Neuronal stem cell (in vitro differentiated cells): ENCODE data around the gene CHST3.

Experiments
- DNase-seq: peaks from one replicate; pipeline ENCODE4 v3.0.0-alpha.2; 2013; ENCODE audit warnings: low spot score
- H2AFZ ChIP-seq: one replicate; pipeline ENCODE4 v1.6.1; 2013; ENCODE audit warnings: mild to moderate bottlenecking, low read length, inconsistent platforms
- H2AK5ac ChIP-seq: 2 replicates; pipeline ENCODE4 v1.6.1; 2013; ENCODE audit warnings: low read depth, mild to moderate bottlenecking, inconsistent platforms, low read length, moderate library complexity, mixed read lengths
- H2BK120ac ChIP-seq: 2 replicates; pipeline ENCODE4 v1.6.1; 2013; ENCODE audit warnings: low read depth, mild to moderate bottlenecking, inconsistent platforms, low read length, moderate library complexity, mixed read lengths
- H2BK12ac ChIP-seq: one replicate; pipeline ENCODE4 v1.6.1; 2013; ENCODE audit warnings: low read length, inconsistent platforms
- H2BK15ac ChIP-seq: 2 replicates; pipeline ENCODE4 v1.6.1; 2013; ENCODE audit warnings: mild to moderate bottlenecking, low read length, inconsistent platforms, mixed read lengths
- H2BK5ac ChIP-seq: one replicate; pipeline ENCODE4 v1.6.1; 2013; ENCODE audit warnings: inconsistent platforms, mild to moderate bottlenecking, low read length, moderate library complexity
- H3K14ac ChIP-seq: one replicate; pipeline ENCODE4 v1.6.1; 2013; ENCODE audit warnings: low read length, inconsistent platforms
- H3K18ac ChIP-seq: 2 replicates; pipeline ENCODE4 v1.6.1; 2013; ENCODE audit warnings: low read length, inconsistent platforms
- H3K23ac ChIP-seq: 2 replicates; pipeline ENCODE4 v1.6.1; 2013; ENCODE audit warnings: low read depth, mild to moderate bottlenecking, mixed read lengths, low read length, inconsistent platforms; ENCODE audit not compliant: poor library complexity
- H3K27ac ChIP-seq: replicated peaks from 3 replicates; pipeline ENCODE4 v1.5.1; 2013; ENCODE audit warnings: low read length, inconsistent platforms
- H3K27me3 ChIP-seq, 3 experiments: 2 replicates each; pipeline ENCODE4 v1.6.1; 2013; ENCODE audit warnings: low read length in 3 of 3, mild to moderate bottlenecking in 2 of 3, inconsistent platforms in 1 of 3, low read depth in 1 of 3, mixed read lengths in 1 of 3, moderate library complexity in 1 of 3; ENCODE audit not compliant: control insufficient read depth in 3 of 3, insufficient read depth in 3 of 3
- H3K36me3 ChIP-seq, 2 donors: replicated peaks in 1 of 2; 2 replicates each; pipeline ENCODE4 v1.6.1; 2013; ENCODE audit warnings: low read length in 2 of 2; ENCODE audit not compliant: control insufficient read depth in 2 of 2, insufficient read depth in 2 of 2
- H3K4ac ChIP-seq: 2 replicates; pipeline ENCODE4 v1.6.1; 2013; ENCODE audit warnings: inconsistent platforms, mild to moderate bottlenecking, low read length, moderate library complexity
- H3K4me1 ChIP-seq, 2 donors: 1 replicate in 1 of 2; 2 replicates in 1 of 2; pipeline ENCODE4 v1.6.1; 2013; ENCODE audit warnings: low read length in 2 of 2, low read depth in 1 of 2; ENCODE audit not compliant: control insufficient read depth in 2 of 2, insufficient read depth in 1 of 2
- H3K4me2 ChIP-seq: one replicate; pipeline ENCODE4 v1.6.1; 2013; ENCODE audit warnings: mild to moderate bottlenecking, low read length, inconsistent platforms; ENCODE audit not compliant: insufficient read depth, poor library complexity, severe bottlenecking
- H3K4me3 ChIP-seq, 2 donors: 2 replicates each; pipeline ENCODE4 v1.5.1; 2013; ENCODE audit warnings: low read length in 2 of 2, mild to moderate bottlenecking in 2 of 2, inconsistent platforms in 1 of 2, moderate library complexity in 1 of 2
- H3K79me1 ChIP-seq: one replicate; pipeline ENCODE4 v1.6.1; 2013; ENCODE audit warnings: low read depth, mild to moderate bottlenecking, inconsistent platforms, low read length, moderate library complexity
- H3K9ac ChIP-seq: one replicate; pipeline ENCODE4 v1.6.1; 2013; ENCODE audit warnings: mild to moderate bottlenecking, low read depth, low read length, inconsistent platforms; ENCODE audit not compliant: poor library complexity
- H3K9me3 ChIP-seq, 2 donors: replicated peaks in 1 of 2; 2 replicates each; pipeline versions ENCODE3 to v1.6.1; 2013; ENCODE audit warnings: low read length in 2 of 2, mild to moderate bottlenecking in 2 of 2, inconsistent platforms in 1 of 2, low read depth in 1 of 2, mixed read lengths in 1 of 2, moderate library complexity in 1 of 2; ENCODE audit not compliant: control insufficient read depth in 2 of 2, insufficient read depth in 1 of 2
- H4K8ac ChIP-seq: one replicate; pipeline ENCODE4 v1.6.1; 2013; ENCODE audit warnings: low read depth, mild to moderate bottlenecking, inconsistent platforms, low read length, moderate library complexity
- H4K91ac ChIP-seq: one replicate; pipeline ENCODE4 v1.6.1; 2013; ENCODE audit warnings: low read length, low read depth, mild to moderate bottlenecking, inconsistent platforms; ENCODE audit not compliant: poor library complexity
- WGBS, 2 donors: extraction: QIAGEN DNeasy Blood & Tissue Kit; methylation state at CpG; one replicate each; pipeline ENCODE4 v1.1.7; 2013; ENCODE audit warnings: missing lambda C conversion rate in 2 of 2, mixed read lengths in 1 of 2; ENCODE audit not compliant: insufficient read length in 2 of 2, insufficient replicate concordance in 1 of 2; ENCODE audit errors: extremely low coverage in 2 of 2; 5-methylcytosine and 5-hydroxymethylcytosine counted together

CHST3 gene

DNA sequence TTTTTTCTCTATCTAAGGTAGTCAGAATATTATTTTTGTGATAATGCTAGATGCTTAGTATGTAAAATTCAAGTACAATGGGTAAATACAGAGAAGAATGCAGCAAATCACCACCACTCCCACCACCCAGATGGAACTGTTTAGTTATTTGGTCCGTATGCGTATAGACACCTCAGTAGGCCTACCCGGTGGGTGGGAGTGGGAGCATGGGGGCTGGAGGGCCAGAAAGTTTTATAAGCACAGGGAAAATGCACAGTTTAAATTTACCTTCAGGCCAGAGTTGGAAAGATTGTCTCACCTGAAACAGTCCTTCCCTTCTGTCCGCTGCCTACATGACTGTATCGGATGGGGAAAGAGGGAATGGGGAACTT, 15.5 kb downstream of the CHST3 start:
- no peak overlapping the region for H2AFZ ChIP-seq
- no peak overlapping the region for H3K9ac ChIP-seq
- no peak overlapping the region for H2BK120ac ChIP-seq
- H2BK5ac ChIP-seq: no peak overlapping the region
- peaks cover 39 to 42% of the 10 kb centered on the region in 2 donors for H3K4me1 ChIP-seq
- no peak overlapping the region for H3K14ac ChIP-seq
- H3K27me3 ChIP-seq: no peaks in the 10 kb centered on the region
- no peak overlapping the region for H3K27ac ChIP-seq
- H3K79me1 ChIP-seq: no peaks in the 10 kb centered on the region
- H3K4ac ChIP-seq: no peak overlapping the region
- no peak overlapping the region for H3K18ac ChIP-seq
- H4K91ac ChIP-seq: no peak overlapping the region
- no peak overlapping the region for H4K8ac ChIP-seq
- H3K4me2 ChIP-seq: no peak overlapping the region
- H2BK15ac ChIP-seq: no peak overlapping the region
- H2BK12ac ChIP-seq: no peak overlapping the region
- H3K23ac ChIP-seq: no peak overlapping the region
- DNase-seq: no peak
- H3K4me3 ChIP-seq: no peak overlapping the region
- H3K36me3 ChIP-seq: peaks cover 0 to 6% of the 10 kb centered on the region in 2 donors
- no peak overlapping the region for H2AK5ac ChIP-seq
- no CpG with 5 or more reads among the region's 5 CpGs for WGBS, 2 donors
- no peaks in the 10 kb centered on the region for H3K9me3 ChIP-seq

DNA sequence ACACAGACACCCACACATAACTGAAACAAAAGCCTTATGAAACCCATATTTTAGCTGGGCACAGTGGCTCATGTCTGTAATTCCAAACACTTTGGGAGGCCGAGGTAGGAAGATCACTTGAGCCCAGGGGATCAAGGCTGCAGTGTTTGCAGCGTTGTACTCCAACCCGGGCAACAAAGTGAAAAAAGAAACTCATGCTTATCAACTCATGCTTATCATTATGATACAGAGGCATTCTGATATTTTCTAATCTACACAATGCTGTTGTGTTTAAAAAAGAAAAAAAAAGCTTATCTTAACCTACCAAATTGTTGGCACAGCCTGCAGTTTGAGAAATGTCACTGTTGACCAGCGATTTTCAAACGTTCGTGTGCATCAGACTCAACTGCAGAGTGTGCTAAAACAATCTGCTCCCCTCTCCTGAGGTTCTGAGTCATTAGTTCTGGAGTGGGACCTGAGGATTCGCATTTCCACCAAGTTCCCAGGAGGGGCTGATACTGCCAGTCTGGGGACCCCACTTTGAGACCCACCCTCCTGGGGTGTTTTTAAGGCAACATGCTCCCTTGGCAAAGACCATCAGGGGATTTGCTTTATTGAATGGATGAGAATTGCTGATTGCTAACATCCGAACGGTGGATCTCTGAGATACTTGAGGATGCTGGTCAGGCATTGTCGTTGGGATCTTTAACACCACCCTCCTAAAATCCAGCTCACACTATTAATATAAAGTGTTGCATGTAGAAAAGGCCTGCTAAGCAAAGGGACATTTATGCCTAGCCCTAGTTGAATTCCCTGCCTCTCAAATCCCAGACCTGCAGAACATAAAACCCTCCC, 16.2 kb downstream of the CHST3 start:
- Histone ChIP-seq H3K14ac (no peak overlapping the region), H3K79me1 (no peaks in the 10 kb centered on the region), H2BK5ac (no peak overlapping the region), H3K23ac (no peak overlapping the region), H3K4me2 (no peak overlapping the region), H3K9ac (no peak overlapping the region), H3K4me3 (peak overlapping the region in 1 of 2 donors; percentile 19), H4K91ac (no peak overlapping the region), H3K9me3 (no peaks in the 10 kb centered on the region), H2BK12ac (no peak overlapping the region), H3K4me1 (peaks cover 39 to 42% of the 10 kb centered on the region in 2 donors), H3K36me3 (peaks cover 0 to 6% of the 10 kb centered on the region in 2 donors), H2BK120ac (no peak overlapping the region), H3K27ac (peak overlapping the region; percentile 78), H4K8ac (no peak overlapping the region), H3K27me3 (no peaks in the 10 kb centered on the region), H2AK5ac (no peak overlapping the region), H2BK15ac (no peak overlapping the region), H3K18ac (no peak overlapping the region), H2AFZ (peak overlapping the region; percentile 77), H3K4ac (no peak overlapping the region)
- no peak for DNase-seq
- no CpG with 5 or more reads among the region's 10 CpGs for WGBS, 2 donors

- H3K4me2 ChIP-seq: no peak overlapping the region
- H3K4ac ChIP-seq: no peak overlapping the region
- H3K9ac ChIP-seq: no peak overlapping the region
- H2AK5ac ChIP-seq: no peak overlapping the region
- no peak overlapping the region for H3K14ac ChIP-seq
- H2BK5ac ChIP-seq: no peak overlapping the region
- H3K27me3 ChIP-seq: no peaks in the 10 kb centered on the region
- peak overlapping the region in 1 of 2 donors; percentile 19 for H3K4me3 ChIP-seq
- H3K36me3 ChIP-seq: peaks cover 0 to 6% of the 10 kb centered on the region in 2 donors
- no peak overlapping the region for H3K18ac ChIP-seq
- peak overlapping the region; percentile 77 for H2AFZ ChIP-seq
- H3K23ac ChIP-seq: no peak overlapping the region
- H2BK120ac ChIP-seq: no peak overlapping the region
- no peak overlapping the region for H4K91ac ChIP-seq
- H4K8ac ChIP-seq: no peak overlapping the region
- no peak for DNase-seq
- no CpG with 5 or more reads among the region's 14 CpGs for WGBS, 2 donors
- H2BK15ac ChIP-seq: no peak overlapping the region
- H3K27ac ChIP-seq: peak overlapping the region; percentile 78
- no peak overlapping the region for H2BK12ac ChIP-seq
- H3K4me1 ChIP-seq: peaks cover 31 to 34% of the 10 kb centered on the region in 2 donors
- H3K9me3 ChIP-seq: no peaks in the 10 kb centered on the region
- H3K79me1 ChIP-seq: no peaks in the 10 kb centered on the region
Observed at GRCh38 chr10:71981015-71981875, 17.1 kb downstream of the CHST3 start.

DNA sequence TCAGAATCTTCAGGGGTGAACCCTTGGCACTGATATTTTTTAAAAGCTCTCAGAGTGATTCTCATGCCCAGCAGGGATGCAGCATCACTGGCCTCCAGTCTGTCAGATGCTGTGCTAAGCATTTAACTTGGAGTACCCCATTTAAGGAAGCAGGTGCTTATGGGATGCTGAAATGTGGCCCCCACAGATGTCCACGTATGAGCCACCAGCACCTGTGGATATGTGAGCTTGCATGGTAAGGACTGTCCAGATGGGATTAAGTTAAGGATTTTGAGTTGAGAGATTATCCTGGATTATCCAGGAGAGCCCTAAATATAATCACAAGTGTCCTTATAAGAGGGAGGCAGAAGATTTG, 17.7 kb downstream of the CHST3 start:
- Histone ChIP-seq H3K27ac (peak overlapping the region; percentile 78), H3K27me3 (no peaks in the 10 kb centered on the region), H2BK15ac (no peak overlapping the region)

More for the DNA sequence above, 17.7 kb downstream of the CHST3 start:
- Histone ChIP-seq H2BK120ac (no peak overlapping the region), H2BK5ac (no peak overlapping the region), H3K79me1 (no peaks in the 10 kb centered on the region), H3K9me3 (no peaks in the 10 kb centered on the region), H3K4me2 (no peak overlapping the region), H3K4me1 (peaks cover 26 to 30% of the 10 kb centered on the region in 2 donors), H3K36me3 (peaks cover 0 to 6% of the 10 kb centered on the region in 2 donors), H4K8ac (no peak overlapping the region), H3K4ac (no peak overlapping the region), H3K23ac (no peak overlapping the region), H2AK5ac (no peak overlapping the region), H3K18ac (no peak overlapping the region), H3K9ac (no peak overlapping the region), H2AFZ (no peak overlapping the region), H4K91ac (no peak overlapping the region), H3K14ac (no peak overlapping the region), H3K4me3 (no peak overlapping the region), H2BK12ac (no peak overlapping the region)
- no peak for DNase-seq
- no CpG with 5 or more reads among the region's 1 CpG for WGBS, 2 donors
